HG03565 (cell line): ENCODE results near the gene INSYN1.

Source experiments
- ATAC-seq: cut with Tn5 transposase; IDR thresholded peaks from one replicate; pipeline ENCODE4 v1.9.1; 2021; ENCODE audit warnings: mild to moderate bottlenecking, moderate library complexity; ENCODE audit not compliant: unreplicated experiment

INSYN1 gene

DNA sequence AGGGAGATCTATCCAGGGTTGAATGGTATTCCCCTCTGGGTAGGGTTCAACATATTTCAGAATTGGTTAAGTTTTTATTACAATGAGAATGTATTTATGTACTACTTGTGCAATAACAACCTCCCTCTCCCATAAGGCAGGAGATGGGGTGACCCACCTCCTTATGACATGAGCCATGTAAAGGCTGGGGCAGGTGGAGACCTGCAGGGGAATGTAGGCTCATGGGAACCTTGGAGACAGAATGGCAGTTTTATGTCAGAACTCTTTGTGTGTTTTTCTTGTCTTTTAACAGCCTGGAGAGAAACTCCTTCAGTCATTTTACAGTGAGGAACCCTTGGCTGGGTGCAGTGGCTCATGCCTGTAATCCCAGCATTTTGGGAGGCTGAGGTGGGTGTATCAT, 24.6 kb upstream of the INSYN1 start:
- ATAC-seq = no peak

DNA sequence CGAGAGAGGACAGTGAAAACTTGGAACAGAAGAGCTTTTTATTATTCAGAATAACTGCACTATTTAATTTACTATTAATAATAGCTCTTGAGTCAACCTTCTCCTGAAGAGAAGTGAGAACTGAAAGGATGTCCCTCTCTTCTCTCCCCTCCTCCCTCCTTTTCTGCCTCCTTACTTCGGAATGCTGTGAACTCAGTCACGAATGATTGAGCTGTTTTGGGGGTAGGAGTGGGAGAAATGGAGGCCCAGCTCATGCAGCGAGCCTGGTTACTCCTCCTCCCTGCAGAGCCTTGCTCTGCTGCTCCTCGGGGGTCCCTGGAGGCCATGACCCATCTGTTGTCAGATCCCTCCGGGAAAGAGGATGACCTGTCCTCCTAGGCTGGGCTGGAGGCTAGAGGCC, 20.3 kb upstream of the INSYN1 start:
- no peak for ATAC-seq

DNA sequence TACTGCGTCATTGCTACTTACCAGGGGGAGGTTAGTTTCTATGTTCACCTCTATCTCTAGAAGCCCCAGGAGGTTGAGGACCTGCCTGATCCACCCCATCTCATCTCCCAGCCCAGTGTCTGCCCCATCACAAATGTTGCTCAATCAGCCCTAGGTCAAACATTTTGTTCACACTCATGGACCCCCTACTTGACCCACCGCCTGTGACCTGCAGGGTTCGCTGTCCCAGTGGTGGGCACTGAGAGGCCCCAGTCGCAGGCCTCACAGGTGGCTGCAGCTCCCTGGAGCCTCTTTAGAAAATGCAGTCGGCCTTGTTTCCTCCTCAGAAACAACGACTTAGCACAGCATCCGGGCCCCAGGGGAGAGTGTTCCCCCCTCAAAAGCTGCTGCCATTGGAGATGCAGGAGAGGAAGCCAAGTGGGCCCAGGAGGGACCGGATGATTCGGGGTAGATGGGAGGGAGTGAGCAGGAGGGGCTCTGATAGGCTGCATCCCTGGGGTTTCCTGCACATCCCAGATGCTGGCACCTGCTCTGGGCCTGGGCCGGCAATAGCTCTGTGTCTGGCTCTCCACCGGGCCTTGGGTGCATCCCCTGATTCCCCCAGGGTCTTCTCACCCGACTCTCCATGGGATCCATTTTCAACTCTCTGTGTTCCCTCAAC, 18.4 kb upstream of the INSYN1 start:
- no peak for ATAC-seq

DNA sequence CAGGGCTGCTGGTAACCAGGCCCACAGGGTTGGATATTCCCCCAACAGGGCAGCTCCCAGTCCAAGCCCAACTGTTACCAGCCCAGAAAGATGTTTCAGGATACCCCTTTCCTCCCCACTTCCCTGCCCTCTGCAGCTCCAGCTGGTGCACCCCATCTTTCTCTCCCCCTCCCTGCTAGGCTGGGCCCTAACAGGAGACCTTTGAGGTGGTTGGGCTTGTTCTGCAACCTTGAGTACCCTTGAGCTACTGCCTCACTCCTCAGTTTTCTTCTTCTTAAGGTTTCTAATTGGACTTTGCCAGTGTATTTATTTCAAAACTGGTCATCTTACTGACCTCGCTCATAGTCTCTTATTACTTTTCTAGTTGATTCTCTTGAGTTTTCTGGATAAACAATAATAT, 16.9 kb upstream of the INSYN1 start:
- no peak for ATAC-seq

DNA sequence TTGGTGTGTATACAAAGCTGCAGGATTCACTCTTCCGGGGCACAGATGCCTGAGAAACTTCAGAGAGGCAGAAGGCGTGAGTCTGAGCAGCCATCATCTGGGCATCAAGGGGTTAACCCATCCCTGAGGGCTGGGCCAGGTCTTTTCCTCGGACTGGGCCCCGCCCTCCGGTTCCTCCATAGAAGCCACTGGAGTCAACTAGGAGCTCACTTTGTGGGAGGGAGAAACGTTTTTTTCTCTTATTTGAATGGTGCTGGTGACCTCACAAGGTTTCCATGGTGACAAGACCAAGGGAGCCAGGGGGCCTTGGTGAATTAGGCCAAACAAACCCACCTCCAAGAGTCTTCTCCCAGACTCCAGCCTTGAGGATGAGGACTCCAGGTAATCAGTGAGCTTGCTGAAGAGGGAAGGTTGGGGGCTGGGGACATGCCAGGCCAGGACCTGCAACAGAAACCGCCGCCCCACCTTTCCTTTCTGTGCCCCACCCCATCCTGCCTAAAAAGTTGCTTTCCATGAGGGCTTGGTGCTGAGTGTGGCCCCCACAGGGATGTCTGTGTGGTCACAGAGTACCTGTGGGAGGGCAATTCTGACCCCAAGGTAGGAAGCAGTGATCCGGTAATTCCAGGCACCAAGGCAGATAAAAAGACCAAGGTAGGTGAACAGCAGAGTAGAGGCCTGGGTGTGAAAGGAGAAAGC, 14.8 kb upstream of the INSYN1 start:
- no peak for ATAC-seq

DNA sequence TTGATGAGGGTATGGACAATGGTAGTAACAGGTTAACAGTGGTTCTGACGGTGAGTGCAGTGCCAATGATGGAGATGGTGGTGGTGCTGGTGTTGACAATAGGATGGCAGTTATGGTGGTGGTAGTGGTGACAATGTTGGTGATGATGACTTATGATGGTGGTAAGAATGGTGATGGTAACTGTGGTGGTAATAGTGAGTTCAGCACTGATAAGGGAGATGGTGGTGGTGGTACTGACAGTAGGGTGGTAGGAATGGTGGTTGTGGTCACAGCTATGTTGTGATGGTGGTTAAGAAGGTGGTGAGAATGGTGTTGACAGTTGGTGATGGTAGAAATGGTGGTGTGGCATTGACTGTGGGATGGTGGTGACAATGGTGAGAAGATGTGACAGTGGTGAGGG, 13.4 kb upstream of the INSYN1 start:
- no peak for ATAC-seq

DNA sequence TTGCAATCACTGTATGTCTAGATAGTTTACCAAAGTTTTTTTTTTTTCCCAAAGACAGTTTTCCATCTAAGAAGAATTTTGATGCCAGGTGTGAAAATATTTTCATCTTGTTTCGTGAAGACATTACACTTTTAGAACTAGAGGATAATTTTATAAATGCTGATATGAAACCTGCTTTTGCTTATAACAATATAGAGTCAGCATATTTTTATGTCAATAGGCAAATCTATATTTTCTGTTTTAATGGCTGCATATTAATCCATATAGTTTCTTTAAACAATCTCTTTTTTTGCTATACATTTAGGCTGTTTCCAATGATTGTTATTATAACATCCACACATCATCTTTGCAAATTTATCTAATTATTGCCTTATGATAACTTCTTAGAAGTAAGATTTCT, 12.6 kb upstream of the INSYN1 start:
- ATAC-seq = no peak

DNA sequence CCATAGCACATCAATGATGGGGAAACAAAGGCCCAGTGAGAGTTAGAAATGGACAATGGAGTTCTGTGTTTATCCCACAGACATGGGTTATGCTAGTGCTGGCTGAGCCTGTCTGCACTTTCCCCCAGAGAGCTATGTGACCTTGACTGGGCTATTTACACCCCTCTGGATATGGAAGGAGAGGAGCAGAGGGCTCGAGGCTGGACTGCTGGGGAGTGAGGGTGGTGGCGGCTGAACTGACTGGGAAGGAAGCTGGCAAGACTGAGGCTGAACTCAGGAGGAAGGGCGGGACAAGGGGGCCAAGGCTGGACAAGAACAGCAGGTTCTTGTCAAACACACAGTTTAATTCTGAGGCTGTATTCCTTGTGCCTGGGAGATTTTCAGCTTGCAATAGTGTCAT, 10.8 kb upstream of the INSYN1 start:
- ATAC-seq = no peak

DNA sequence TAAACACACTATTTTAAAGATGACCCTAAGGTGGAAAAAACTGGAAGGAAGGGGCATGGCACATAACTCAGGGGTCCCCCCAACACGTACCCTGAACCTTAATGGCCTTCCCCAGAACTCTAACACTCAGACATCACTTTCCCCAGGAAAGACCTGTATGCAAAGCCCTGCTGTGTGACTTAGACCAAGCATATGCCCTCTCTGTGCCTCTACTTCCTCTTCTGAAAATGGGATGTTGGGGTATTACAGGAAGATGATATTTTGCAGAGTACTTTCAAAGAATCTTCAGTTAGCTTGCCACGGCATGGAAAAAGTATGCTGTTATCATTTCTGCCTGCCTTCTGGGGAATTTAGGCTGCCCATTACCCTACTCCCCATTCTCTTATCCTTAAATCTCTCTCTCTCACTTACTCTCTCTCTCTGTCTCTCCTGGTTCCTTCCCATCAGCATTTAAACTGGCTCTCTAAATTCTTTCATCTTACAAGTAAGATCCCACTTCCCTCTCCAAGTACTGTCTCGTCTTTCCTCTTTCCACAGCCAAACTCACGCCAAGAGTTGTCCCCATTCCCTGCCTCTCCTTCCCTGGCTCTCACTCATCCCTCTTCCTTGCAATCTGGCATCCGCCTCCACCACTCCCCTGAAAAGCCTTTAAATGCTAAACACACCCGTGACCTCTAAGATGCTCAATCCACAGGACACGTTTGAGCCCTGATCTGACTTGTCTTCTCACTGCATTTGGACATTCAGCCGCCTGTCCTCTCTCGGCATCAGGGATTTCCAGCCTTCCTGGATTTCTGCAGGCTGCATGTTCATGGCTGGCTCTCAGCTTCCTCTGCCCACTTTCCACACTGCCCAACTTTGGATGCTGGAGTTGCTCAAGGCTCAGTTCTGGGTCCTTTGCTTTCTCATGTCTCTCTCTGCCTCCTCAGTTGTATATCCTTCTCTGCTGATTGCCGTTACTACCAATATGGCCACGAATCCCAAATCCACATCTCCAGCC, 7.5 kb upstream of the INSYN1 start:
- no peak for ATAC-seq

DNA sequence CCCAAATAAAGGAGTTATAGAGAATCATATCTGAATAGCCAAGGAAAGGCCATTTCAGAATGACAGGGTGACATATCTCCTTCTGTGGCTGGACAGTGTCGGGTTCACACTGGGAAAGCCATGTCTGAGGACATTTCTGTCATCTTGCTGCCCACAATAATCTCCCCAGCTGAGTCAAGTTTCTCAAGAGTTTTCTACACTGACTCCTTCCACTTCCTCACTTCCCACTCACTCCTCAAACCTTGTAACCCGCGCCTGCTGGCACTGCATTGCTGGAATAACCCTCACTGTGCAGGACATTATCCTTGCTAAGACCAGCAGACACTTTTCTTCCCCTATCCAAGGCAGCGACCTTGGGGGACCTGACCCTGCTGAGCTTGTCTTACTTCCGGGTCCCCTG, 5.3 kb upstream of the INSYN1 start:
- no peak for ATAC-seq

DNA sequence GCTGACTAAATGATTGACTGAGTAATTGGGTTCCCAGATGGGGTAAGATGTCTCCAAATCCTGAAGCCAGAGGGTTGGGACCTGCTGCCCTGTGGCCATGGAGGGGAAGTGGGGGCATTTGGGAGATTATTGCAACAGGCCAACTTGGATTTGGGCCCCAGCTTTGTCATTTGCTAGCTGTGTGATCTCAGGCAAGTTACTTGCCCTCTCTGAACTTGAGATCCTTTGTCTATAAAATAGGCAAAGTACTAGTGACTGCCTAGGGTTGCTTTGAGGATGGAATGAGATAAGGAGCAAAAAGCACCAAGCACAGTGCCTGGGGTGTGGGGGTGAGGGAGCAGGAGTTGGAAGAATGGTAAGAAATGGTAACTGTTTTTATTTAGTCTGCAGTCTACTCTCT, 4.4 kb upstream of the INSYN1 start:
- no peak for ATAC-seq

DNA sequence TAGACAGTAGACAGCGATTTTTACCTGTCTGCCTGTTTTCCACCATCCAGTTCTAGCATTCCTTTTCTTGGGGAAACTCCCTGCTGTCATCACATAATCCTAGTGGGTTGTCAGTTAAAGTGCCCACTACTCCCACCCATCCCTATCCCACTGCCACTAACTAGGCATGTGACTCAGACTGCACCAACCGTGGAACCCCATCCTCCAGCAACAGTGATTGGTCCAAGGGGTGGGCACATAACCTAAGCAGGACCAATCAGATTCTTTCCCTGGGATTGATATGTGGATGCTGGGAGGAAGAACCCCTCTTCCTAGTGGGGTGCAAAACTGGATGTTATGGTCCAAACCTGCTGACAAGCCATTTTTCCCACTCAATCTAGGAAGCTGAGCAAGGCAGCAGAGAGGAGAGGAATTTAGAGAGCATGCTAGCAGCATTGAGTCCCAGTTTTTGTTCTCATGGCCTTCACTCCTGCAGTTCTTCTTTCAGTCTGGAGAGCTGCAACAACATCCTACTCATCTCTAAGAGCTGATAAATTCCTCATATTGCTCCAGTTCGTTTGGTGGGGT, 3.9 kb upstream of the INSYN1 start:
- ATAC-seq = no peak

DNA sequence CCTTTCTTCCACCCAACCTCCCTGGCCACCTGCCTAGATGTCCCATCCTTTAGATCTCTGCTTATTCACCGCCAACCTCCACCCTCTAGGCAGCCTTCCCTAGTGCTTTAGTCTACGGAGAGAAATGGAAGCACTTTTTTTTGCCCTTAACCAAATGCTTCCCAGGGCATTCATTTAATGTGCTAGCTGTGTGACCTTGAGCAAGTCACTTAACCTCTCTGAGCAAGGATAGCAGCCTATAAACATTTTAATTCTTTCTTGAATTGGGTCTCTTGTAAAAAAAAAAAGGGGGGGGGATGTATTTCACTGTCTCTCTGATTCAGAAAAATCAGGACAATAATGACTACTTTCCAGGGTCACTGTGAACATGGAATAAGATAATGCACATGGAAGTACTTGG, 3.2 kb upstream of the INSYN1 start:
- ATAC-seq = no peak

DNA sequence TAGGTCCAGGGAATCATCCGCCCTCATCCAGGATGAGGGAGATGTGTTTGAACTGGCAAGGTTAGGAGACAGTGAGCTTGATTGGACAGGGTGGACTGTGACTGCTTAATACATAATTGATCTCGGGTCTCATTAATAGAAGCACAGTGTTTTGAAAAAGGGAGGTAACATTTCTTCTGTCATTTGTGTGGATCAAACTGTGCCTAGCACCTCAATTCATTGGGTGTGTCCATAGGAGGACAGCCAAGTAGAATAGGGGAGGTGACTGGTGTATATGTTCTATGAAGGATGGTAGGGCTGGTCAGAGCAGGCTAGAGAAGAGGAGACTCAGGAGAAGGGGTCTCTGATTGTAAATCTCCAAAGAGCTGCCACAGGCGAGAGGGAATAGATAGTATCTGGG, 2.8 kb upstream of the INSYN1 start:
- ATAC-seq = no peak

DNA sequence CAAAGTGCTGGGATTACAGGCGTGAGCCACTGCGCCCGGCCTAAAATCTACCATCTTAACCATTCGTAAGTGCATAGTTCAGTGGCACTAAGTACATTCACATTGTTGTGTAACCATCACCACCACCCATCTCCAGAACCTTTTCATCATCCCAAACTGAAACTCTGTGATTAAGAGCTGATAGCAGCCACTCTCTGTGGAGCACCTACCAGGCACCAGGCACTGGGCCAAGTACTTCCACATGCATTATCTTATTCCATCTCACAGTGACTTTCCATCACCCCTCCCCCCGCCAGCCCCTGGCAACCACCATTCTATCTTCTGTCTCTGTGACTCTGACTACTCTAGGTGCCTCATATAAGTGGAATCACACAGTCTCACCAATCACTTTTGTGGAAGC, 2.3 kb upstream of the INSYN1 start:
- ATAC-seq = no peak

DNA sequence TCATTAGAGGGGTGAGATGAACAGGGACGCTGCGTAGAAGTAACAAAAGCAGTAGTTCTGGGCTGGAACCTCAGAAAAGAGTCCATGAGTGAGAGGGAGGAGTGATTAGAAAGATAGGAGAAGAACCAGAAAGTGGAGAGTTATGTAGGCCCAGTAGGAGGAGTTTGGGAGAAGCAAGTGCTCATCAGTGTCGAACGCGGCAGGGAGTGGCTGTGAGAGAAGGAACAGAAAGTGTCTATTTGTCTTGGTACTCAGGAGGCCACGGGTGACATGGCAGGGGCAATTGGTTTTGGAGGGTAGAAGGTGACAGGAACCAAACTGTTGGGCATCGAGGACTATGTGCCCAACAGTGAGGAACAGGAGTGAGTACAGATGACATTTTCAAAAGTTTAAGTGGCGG, 1.3 kb upstream of the INSYN1 start:
- no peak for ATAC-seq

DNA sequence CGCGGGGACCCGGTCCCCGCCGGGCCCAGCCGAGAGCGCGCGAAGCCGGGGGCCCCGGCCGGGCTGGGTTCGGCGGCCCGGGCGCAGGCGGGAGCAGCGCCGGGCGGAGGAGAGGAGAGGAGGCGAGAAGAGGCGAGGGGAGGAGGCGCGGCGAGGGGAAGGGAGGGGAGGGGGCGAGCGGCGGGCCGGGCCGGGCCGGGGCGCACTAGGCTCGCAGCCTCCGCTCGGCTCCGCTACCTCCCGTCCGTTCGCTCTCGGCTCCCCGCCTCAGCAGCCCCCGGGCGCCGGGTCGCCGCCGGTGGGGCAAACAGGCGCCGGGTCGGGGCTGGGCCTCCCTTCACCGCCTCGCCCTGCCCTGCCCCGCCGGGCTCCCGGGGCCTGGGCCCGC, 351 bp downstream of the INSYN1 start:
- no peak for ATAC-seq

DNA sequence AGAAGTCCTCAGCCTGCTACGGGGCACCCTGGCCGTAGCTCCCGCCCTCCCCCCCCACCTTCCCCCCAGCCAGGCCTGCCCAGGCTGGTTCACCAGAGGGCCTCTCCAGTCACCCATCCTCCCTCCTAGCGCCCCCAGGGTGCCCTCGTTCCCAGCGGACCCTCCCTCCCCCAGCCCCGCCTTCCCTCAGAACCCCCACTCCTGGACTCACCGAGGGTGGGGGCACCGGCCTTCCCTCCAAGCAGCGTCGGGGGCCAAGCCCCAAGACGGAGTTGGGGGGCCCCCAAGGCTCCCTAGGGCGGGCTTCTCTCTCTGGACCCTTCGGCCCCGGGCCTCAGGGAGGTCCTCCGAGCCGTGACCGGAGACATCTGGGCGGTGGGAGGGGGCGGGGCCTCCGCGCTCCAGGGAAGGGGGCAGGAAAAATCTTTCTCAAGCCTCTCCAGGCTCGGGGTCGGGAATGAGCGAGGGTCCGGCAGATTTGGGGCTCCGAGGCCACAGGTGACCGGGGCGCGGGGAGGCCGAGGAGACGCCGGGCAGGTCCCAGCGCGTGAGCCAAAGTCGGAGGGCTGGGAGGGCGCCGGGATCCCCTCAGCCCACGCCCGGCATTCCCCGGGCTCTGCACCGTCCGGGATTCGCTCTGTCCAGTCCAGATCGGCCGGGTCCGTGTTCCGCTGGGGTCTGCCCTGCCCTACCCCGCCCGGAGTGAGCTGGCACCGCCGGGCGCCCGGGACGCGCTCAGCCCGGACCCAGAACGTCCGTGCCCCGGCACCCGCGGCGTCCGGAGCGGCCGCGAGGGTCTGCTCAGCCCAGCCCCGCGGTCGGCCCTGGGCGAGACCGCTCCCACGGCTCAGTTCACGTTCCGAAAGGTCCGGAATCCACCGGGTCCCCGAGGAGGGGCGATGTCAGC, 999 bp downstream of the INSYN1 start:
- ATAC-seq = no peak

DNA sequence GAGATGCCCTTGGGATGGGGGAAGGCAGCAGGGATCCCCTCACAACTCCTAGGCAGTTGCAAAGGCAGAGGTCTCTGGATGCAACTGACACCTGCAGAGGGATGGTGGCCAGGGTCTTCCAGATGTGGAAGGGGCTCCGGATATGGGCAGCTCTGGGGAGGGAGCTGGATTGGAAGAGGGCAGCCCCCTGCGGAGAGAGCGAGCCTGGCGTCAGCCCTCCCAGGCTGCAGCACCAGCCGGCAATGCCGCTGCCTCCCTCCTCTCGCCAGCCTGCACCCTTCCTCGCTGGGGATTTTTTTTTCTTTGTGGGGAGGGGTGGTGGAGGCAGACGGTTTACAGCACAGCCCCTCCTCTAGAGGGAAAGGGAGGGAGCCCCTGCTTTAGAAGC, 1.6 kb downstream of the INSYN1 start:
- no peak for ATAC-seq

DNA sequence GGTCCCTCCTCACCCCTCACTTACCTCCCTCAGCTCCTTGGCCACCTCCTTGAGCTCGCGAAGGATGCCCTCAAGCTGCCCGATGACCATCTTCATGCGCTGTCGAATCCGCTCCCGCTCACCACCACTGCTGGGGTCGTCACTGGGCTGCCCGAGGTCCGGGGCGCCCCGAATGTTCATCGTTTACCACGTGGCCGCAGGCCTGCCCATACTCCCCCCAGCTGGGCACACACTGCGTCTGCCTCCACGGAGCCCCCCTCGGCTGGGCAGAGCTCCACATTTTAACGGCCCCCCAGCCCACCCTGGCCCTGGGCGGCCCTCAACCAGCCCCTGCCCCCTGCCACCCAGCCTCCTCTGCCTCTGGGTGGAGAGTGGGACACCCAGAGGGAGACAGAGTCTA, 2.2 kb downstream of the INSYN1 start:
- no peak for ATAC-seq
